ENCODE measurements around the gene CHTOP. TPM values are rescaled to one million over a fixed set of nuclear protein-coding genes. Genes with fewer than 3 reads are reported as not detected.
A peak's percentile ranks its signal among the peaks of the same experiment; 100 is the strongest.
"Not testable (repeated sequence)": the region's sequence is repeated elsewhere in the genome, so short reads cannot be mapped to it uniquely, and the experiment has no call there.

CHTOP gene
- total and polyA plus RNA-seq, 3 donors from 2014 or later = 86.1 to 101 (median 87.8) TPM

- intact Hi-C loops (cut with DNase I; ENCODE audit: low total_unique reads) = no loop called here
- WGBS, 2 donors = 79 to 86% methylated on average over 6 of the region's 6 CpGs
- peaks cover 9% of the 10 kb centered on the region for H3K4me1 ChIP-seq
- no peaks in the 10 kb centered on the region for H3K27me3 ChIP-seq
- TF ChIP-seq CTCF (IDR thresholded peaks at IDR 0.05) = no peak
- no peak for TF ChIP-seq POLR2A (IDR thresholded peaks at IDR 0.05)
- H3K9me3 ChIP-seq = no peaks in the 10 kb centered on the region
- H3K36me3 ChIP-seq (ENCODE audit: low read depth, missing control alignments) = no peaks in the 10 kb centered on the region
- H3K27ac ChIP-seq = peak overlapping the region in 1 of 2 donors; percentile 80
- no peak for DNase-seq
- peak overlapping the region in 1 of 2 donors; percentile 96 for H3K4me3 ChIP-seq
Observed at GRCh38 chr1:153669606-153670005, 35.7 kb downstream of the CHTOP start.

GRCh38 chr1:153670257-153670858 lies 36.5 kb downstream of the CHTOP start:
- no peaks in the 10 kb centered on the region for H3K36me3 ChIP-seq (ENCODE audit: low read depth, missing control alignments)
- WGBS, 2 donors = 1% methylated on average over 22 of the region's 22 CpGs
- H3K27ac ChIP-seq = peak overlapping the region; percentile 80 to 92
- no peak for DNase-seq
- intact Hi-C loops (cut with DNase I; ENCODE audit: low total_unique reads) = no loop called here
- TF ChIP-seq CTCF (IDR thresholded peaks at IDR 0.05) (no peak), POLR2A (IDR thresholded peaks at IDR 0.05) (no peak)
- H3K9me3 ChIP-seq = no peaks in the 10 kb centered on the region
- H3K27me3 ChIP-seq = no peaks in the 10 kb centered on the region
- peaks cover 9% of the 10 kb centered on the region for H3K4me1 ChIP-seq
- peak overlapping the region; percentile 70 to 96 for H3K4me3 ChIP-seq

- H3K9me3 ChIP-seq = no peaks in the 10 kb centered on the region
- 0% methylated on average over 35 of the region's 35 CpGs for WGBS, 2 donors
- no peaks in the 10 kb centered on the region for H3K27me3 ChIP-seq
- TF ChIP-seq CTCF (IDR thresholded peaks at IDR 0.05) (peak in 1 of 3 experiments; percentile 26), POLR2A (IDR thresholded peaks at IDR 0.05) (peak; percentile 66)
- intact Hi-C loops (cut with DNase I; ENCODE audit: low total_unique reads) = no loop called here
- peak; percentile 98 for DNase-seq
- H3K4me3 ChIP-seq = peak within 1 kb of the TSS; percentile 70 to 96
- H3K36me3 ChIP-seq (ENCODE audit: low read depth, missing control alignments) = no peaks in the 10 kb centered on the region
- peak within 1 kb of the TSS; percentile 89 to 92 for H3K27ac ChIP-seq
- peaks cover 9% of the 10 kb centered on the region for H3K4me1 ChIP-seq
Observed at GRCh38 chr1:153670859-153671627, 37.2 kb downstream of the CHTOP start, which contains the start of gene ILF2. Gene ILF2, minus strand, starts transcription at chr1:153670993. Its CDS starts 71 bp downstream, at chr1:153670922.

GRCh38 chr1:153671628-153672353 lies 37.9 kb downstream of the CHTOP start:
- H3K9me3 ChIP-seq; H3K36me3 ChIP-seq (ENCODE audit: low read depth, missing control alignments); intact Hi-C loops (cut with DNase I; ENCODE audit: low total_unique reads); H3K4me1 ChIP-seq; H3K27me3 ChIP-seq: not testable (repeated sequence)
- WGBS, 2 donors = 8% methylated on average over 28 of the region's 28 CpGs
- TF ChIP-seq CTCF (IDR thresholded peaks at IDR 0.05) = peak in 1 of 3 experiments; percentile 17
- peak overlapping the region; percentile 71 to 89 for H3K27ac ChIP-seq
- peak overlapping the region; percentile 57 to 96 for H3K4me3 ChIP-seq
- peak; percentile 55 for DNase-seq
